LNCAP (cell line): ENCODE results near the gene ATG5.

Experiments
- TF ChIP-seq, protein P1 (sequence below): fragments of 450-650 bp; IDR thresholded peaks from 2 replicates; pipeline ENCODE4 v1.5.1; 2017; ENCODE audit warnings: mild to moderate bottlenecking

The ATG5 gene

DNA sequence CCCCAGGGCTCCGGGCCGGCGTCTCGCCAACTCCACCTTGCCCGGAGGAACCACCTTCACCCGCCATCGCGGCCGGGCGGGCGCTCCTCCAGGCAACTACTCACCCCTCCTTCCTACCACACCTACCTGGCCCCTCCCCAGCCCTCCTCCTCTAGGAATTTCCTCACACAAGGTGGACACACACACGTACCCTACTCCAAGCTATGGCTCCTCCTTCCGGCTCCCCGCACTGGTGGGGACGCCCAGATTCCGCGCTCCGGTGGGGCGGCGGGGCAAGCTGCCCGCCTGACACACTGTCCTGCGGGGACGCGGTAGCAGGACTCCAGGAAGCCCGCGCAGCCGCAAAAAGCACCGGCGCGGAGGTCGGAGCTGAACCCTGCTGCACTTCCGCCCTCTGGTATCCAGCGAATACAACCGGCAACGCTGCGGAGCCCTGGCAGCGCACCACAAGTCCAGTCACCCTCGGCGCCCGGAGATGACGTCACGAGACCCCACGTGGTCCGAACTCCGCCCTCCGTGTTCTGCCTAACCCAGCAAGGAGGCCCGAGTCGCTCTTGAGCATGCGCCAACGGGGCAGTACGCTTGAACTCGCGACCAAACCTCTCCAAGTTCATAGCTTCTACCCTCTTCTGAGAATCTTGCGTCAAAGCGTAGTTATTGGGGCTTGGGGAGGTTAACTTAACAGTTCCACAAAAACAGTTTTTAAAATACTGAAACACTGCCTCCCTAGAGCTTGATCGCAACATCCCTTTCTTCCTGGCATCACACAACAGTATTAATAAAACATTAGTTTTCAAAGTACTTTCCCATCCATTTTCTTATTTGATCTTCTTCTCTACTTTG lies at the start of gene ATG5:
Gene ATG5, minus strand, starts transcription at position 425 of the 843 bp plus-strand sequence. CDS start 9,552 bp downstream, outside the sequence.
- TF ChIP-seq, protein P1, sequence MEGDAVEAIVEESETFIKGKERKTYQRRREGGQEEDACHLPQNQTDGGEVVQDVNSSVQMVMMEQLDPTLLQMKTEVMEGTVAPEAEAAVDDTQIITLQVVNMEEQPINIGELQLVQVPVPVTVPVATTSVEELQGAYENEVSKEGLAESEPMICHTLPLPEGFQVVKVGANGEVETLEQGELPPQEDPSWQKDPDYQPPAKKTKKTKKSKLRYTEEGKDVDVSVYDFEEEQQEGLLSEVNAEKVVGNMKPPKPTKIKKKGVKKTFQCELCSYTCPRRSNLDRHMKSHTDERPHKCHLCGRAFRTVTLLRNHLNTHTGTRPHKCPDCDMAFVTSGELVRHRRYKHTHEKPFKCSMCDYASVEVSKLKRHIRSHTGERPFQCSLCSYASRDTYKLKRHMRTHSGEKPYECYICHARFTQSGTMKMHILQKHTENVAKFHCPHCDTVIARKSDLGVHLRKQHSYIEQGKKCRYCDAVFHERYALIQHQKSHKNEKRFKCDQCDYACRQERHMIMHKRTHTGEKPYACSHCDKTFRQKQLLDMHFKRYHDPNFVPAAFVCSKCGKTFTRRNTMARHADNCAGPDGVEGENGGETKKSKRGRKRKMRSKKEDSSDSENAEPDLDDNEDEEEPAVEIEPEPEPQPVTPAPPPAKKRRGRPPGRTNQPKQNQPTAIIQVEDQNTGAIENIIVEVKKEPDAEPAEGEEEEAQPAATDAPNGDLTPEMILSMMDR: no peak

DNA sequence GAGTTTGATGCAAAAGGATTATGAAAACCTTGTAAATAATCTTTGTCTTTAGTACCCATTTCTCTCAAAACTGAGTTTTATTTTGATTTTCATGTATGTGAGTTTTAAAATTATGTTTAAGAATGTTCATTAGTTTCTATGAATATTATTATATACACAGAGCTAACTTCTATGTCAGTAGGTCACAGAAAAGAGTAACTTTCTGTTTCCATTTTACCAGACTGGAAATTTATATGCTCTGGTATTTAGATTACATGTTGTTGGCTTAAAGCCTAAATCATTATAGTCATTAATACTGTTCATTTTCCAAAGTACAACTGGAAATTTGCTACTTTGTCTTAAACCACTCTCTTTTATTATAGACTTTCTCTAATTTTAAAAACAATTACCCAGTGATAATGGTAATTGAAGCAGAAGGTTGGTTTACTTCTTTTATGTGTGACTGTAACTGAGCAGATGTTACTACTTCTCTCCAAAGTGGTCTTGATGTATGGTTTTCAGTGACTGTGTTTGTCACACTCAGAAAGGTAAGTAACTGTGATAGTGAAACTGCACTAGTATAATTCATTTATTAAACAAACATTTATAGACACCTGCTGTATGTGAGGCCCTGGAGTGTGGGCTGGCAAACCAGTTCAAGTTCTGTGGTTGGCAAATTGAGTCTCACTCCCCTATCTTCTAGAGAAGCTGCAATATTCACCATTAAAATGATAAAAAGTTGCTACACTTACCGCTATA lies 48.1 kb upstream of the ATG5 start:
- TF ChIP-seq, protein P1: no peak

DNA sequence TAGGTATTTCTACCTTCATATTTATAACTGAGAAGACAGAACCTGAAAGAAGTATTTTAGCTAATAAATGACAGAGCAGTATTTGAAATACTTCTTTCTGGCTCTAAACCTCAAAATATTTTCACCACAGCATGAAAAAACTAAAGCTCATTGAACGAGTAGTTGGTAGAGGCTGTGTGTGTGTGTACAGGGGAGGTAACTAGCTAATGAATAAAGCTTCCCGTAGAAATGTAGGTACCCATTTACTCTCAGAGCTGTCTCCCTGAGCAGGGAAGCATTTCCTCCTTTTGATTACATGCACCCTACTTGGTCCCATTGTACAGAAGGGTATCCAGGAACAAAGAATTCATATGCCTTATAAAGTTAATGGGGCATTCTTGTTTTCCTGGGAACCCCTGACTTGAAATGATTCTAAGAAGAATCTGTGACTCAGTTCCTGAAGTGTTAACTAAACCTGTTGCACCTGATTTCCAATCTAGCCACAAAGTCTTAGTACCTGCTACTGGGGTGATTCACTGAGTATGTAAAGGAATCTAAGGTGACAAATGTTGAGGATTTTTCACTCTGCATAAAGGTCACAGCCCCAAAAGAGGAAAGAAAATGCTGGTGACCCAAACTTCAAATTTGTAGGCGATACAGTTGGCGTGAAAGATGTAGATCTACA lies 47.4 kb upstream of the ATG5 start:
- TF ChIP-seq, protein P1: no peak

DNA sequence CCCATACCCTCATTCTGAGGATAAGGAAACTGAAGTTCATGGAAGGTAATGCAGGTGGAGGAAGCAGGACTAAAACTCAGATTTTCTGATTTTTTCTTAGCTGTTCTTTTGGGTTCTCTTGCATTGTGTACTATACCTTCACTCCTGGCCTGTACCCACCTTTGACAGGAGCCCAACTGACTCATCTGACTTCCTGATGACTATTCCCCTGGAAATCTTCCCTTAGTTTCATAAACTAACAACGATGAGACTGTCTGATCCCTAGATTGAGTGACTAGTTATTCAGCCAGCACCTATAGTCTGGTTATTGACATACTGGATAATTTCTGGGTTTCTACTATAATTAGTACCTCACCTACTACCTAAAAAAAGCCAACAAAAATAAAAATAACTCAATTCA lies 45.1 kb upstream of the ATG5 start:
- TF ChIP-seq, protein P1: no peak

DNA sequence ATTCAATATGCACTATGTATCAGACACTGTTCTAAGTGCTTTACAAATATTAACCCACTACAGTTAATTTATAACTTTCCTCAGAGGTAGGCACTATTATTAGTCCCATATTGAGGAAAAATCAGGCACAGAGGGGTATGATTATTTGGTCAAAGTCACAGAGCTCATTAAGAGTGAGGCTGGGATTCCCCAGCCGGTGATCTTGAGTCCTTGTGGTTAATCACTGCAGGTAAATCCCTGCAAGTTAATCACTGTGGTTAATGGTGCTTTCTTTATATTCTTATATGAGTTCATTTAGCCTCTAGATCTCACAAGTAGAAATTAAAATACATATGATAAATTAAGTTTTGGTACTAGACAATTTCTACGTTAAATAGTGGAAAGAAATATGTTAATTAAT lies 44.2 kb upstream of the ATG5 start:
- TF ChIP-seq, protein P1: no peak

DNA sequence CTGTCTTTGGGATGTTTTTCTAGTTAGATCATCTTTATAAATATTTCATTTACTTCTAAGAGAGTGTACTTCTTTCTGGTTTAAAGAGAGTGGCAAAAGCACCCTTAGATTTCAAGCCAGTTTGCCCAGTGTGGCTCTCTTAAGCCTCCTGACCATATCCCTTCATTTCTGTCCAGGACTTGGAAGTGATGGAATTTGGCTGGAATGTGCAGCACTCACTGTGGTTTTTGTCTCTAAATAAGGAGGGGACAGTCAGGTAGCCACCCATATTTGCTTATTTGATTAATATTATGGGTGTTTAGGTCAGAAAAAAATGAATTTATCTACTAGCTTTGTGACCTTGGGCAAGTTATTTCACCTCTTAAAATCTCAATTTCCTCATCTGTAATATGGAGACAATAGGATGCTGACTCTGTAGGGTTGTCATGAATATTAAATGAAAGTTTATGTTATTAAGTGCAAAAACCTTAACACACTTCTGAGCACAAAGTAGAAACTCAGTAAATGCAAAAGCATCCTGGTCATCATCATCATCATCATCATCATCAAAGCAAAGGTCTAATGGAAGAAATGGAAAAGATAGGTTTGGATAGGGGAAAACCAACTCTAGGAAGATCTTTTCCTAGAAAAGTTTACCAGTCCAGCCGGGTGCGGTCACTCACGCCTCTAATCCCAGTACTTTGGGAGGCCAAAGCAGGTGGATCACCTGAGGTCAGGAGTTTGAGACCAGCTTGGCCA lies 38.0 kb upstream of the ATG5 start:
- TF ChIP-seq, protein P1: no peak

DNA sequence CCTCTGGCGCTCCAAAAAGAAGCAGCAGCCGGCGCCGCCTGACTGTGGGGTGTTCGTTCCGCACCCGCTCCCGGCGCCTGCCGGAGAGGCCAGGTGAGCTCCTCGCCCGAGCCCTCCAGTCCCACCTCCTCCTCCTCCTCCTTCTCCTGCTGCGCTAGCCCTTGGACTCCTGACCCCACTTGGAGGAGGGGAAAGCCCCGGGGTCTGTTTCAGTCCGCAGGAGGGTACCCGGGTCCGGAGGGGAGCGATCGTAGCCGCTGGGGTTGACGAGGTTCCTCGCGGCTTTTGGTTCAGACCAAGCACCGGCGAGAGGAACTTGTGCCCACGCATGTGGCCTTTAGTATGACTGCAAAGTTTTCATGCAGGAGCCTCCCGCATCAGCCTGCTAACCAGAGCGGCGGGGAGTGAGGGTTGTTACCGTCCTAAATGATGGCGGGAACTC lies 35.5 kb upstream of the ATG5 start:
- TF ChIP-seq, protein P1: no peak
